GM20000 (cell line): ENCODE data around the gene LLGL1.

Source experiments
- DNase-seq: peaks from one replicate; pipeline ENCODE4 v3.0.0; 2012; ENCODE audit warnings: low spot score
- TF ChIP-seq, protein P1 (sequence below): IDR thresholded peaks from 2 replicates; pipeline ENCODE4 v1.5.1; 2012; ENCODE audit warnings: mild to moderate bottlenecking, control low read depth; ENCODE audit errors: extremely low read depth, missing control alignments

Gene LLGL1

DNA sequence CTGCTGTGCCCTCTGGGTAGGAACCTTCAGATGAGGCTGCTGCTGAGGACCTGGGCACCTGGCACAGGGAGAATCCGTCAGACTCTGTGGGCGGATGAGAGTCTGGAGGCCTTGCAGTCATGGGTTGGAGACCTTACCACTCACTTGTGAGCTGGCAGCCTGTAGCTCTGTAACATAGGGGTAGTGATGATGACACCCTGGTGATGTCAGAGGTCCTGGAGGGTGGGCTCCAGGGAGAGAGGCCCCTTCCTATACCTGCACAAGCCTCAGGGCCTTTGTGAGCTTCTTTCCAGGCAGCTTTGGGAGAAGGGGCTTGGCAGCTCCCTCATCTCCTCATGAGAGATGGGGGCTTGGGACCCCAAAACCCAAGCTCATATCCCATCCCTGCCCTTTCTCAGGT, 36.7 kb downstream of the LLGL1 start:
- TF ChIP-seq, protein P1, sequence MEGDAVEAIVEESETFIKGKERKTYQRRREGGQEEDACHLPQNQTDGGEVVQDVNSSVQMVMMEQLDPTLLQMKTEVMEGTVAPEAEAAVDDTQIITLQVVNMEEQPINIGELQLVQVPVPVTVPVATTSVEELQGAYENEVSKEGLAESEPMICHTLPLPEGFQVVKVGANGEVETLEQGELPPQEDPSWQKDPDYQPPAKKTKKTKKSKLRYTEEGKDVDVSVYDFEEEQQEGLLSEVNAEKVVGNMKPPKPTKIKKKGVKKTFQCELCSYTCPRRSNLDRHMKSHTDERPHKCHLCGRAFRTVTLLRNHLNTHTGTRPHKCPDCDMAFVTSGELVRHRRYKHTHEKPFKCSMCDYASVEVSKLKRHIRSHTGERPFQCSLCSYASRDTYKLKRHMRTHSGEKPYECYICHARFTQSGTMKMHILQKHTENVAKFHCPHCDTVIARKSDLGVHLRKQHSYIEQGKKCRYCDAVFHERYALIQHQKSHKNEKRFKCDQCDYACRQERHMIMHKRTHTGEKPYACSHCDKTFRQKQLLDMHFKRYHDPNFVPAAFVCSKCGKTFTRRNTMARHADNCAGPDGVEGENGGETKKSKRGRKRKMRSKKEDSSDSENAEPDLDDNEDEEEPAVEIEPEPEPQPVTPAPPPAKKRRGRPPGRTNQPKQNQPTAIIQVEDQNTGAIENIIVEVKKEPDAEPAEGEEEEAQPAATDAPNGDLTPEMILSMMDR, result no peak
- DNase-seq, result no peak

DNA sequence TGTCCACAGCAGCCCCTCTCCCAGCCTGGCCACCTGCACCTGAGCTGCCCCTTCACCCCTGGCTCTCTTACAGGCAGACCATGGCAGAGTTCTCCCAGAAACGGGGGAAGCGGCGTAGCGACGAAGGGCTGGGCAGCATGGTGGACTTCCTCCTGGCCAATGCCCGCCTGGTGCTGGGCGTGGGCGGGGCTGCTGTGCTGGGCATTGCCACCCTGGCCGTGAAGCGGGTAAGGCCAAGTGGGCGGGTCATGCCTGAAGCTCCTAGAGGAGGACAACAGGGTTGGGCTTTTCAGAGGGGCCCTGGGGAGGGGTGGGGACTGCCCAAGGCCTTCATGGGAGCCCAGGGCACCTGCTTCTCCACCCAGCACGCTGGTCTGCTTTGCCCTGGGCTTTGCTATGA, 37.2 kb downstream of the LLGL1 start:
- TF ChIP-seq, protein P1, result no peak

DNA sequence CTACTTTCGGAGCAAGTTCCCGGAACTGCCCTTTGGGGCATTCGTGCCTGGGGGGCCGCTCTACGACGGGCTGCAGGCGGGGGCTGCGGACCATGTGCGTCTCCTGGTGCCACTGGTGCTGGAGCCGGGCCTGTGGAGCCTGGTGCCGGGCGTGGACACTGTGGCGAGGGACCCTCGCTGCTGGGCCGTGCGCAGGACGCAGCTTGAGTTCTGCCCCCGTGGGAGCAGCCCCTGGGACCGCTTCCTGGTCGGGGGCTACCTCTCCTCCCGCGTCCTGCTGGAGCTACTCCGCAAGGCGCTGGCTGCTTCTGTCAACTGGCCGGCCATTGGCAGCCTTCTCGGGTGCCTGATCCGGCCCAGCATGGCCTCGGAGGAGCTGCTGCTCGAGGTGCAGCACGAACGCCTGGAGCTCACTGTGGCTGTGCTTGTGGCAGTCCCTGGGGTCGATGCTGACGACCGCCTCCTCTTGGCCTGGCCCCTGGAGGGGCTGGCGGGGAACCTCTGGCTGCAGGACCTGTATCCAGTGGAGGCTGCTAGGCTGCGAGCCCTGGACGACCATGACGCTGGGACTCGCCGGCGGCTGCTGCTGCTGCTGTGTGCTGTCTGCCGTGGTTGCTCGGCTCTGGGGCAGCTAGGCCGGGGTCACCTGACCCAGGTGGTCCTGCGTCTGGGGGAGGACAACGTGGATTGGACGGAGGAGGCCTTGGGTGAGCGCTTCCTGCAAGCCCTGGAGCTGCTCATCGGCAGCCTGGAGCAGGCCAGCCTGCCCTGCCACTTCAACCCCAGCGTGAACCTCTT, 38.6 kb downstream of the LLGL1 start:
- DNase-seq, result no peak
- TF ChIP-seq, protein P1, result no peak

More for the DNA sequence above, 37.2 kb downstream of the LLGL1 start:
- no peak for DNase-seq

DNA sequence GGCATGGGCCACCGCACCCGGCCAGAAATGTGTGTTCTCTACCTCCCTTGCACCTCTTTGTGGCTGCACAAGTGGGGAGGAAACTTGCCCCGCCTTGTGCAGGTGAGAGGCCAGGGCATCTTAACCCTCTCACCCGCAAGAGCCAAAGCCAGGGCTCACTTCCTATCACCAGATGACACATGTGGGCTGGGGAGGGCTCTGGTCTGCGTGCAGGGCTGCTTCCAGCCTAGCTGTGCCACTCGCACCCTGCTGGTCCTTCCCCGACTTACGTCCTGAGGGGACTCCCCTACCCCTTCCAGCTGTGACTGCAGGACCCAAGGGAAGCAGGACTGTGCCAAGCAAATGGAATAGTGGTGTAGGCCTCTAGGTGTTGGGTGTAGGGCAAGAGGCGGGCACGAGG, 41.9 kb downstream of the LLGL1 start:
- TF ChIP-seq, protein P1, result no peak
- DNase-seq, result no peak

DNA sequence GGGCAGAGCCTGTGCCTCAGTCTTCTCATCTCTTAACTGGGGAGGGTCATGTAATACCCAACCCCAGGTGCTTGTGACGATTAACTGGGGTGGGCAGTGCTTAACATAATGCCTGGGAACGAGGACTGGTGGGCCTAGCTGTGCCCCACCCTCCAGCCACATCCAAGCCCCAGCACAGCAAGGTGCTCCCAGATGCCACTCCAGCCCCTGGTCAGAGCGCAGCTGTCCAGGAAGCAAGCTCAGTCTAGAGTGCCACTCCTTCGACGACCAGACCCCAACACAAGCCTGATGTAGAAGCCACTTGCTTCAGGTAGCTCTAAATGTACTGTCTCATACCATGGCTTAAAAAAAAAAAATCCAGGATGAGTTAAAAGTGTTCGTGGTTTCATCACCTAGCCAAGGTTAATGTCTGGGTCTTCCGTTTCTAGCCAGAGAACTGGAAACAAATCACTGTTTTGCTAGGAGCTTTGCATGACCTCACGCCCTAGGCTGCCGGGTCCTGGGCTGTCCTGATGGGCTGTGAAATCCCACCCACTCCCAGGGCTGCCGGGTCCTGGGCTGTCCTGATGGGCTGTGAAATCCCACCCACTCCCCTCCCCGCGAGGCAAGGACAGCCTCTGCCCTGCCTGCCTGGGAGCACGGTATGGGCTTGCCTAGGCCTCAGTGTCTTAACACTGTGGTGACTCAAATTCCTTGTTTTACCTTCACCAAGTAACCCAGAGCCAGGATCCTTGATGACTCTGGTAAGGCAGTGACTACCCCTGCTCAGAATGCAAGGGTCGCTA, 42.7 kb downstream of the LLGL1 start:
- TF ChIP-seq, protein P1, result no peak

DNA sequence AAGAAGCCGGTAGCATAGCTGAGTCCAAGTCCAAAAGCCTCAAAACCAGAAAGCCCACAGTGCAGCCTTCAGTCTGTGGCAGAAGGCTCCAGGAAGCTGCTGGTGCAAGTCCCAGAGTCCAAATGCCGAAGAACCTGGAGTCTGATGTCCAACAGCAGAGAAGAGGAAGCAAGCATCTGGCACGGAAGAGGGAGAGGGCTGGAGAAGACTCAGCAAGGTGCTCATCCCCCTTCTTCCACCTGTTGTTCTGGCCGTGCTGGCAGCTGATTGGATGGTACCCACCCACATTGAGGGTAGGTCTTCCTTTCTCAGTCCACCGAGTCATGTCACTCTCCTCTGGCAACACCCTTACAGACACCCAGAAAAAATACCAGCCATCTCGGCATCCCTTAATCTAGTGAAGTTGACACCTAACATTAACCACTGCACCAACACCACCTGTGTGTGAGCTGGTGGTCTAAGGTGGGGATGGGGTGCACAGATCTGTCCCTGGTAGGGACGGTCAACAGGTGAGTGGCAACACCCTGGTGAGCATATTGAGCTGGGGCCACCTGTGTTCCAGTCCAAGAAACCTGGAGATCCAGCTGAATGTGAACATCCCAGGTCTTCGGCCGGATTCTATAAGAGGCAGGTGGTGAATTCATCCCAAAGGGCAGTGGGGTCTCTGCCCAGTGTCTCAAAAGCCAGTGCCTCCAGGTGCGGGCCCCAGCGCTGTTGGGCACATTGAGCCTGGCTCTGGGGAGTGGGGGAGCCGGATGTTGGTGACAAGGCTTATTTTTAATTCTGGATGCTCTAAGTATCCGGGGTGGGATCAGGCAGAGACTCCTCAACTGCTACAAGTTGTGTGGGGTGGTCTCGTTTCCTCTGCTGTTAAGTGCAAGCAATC, 44.9 kb downstream of the LLGL1 start:
- TF ChIP-seq, protein P1, result no peak
- no peak for DNase-seq

More for the DNA sequence above, 42.7 kb downstream of the LLGL1 start:
- DNase-seq, result no peak

DNA sequence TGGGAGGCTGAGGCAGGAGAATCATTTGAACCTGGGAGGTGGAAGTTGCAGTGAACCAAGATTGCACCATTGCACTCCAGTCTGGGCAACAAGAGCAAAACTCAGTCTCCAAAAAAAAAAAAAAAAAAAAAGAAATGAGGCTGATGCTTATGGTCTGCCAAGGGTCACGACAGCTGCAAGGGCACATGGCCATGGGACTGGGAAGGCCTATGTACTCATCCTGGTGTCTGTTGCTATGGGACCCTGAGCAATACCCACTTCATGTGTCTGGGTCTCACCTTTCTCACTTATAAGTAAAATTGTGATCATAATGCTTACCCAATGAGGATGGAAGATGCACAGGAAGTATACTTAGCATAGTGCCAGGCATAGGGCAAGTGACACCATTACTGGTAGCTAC, 51.6 kb downstream of the LLGL1 start:
- TF ChIP-seq, protein P1, result no peak
- DNase-seq, result no peak
